Kasumi-1 (cell line): ENCODE results near the gene COX19.

ENCODE experiments used
- DNase-seq, 2 experiments: peaks; one replicate each; lab custom pipeline; 2025; lab: John Stamatoyannopoulos, UW

Gene COX19

GRCh38 chr7:991729-992656 lies 16.6 kb upstream of the COX19 start:
- no peak for DNase-seq

GRCh38 chr7:990933-991728 lies 15.8 kb upstream of the COX19 start:
- DNase-seq: no peak

GRCh38 chr7:990352-990932 lies 15.1 kb upstream of the COX19 start:
- no peak for DNase-seq

GRCh38 chr7:988963-989529 lies 13.7 kb upstream of the COX19 start:
- no peak for DNase-seq

GRCh38 chr7:988426-988911 lies 13.1 kb upstream of the COX19 start:
- no peak for DNase-seq

GRCh38 chr7:987909-988308 lies 12.6 kb upstream of the COX19 start:
- DNase-seq: no peak

GRCh38 chr7:986766-987751 lies 11.7 kb upstream of the COX19 start:
- DNase-seq: no peak

- no peak for DNase-seq
Observed at GRCh38 chr7:985915-986741, 10.8 kb upstream of the COX19 start.

GRCh38 chr7:985127-985416 lies 9.7 kb upstream of the COX19 start:
- DNase-seq: no peak

GRCh38 chr7:984361-985126 lies 9.2 kb upstream of the COX19 start:
- no peak for DNase-seq

- DNase-seq: no peak
Observed at GRCh38 chr7:983616-984071, 8.3 kb upstream of the COX19 start.

- no peak for DNase-seq
Observed at GRCh38 chr7:983004-983615, 7.8 kb upstream of the COX19 start, which contains the start of gene CYP2W1. CYP2W1 (plus strand) TSS chr7:983181; CDS start chr7:983212, 31 bp downstream.

- no peak for DNase-seq
Observed at GRCh38 chr7:982511-983003, 7.2 kb upstream of the COX19 start.

GRCh38 chr7:981793-982510 lies 6.6 kb upstream of the COX19 start:
- DNase-seq: no peak

GRCh38 chr7:979886-980571 lies 4.7 kb upstream of the COX19 start:
- DNase-seq: no peak

GRCh38 chr7:979151-979550 lies 3.8 kb upstream of the COX19 start:
- DNase-seq: no peak

- DNase-seq: no peak
Observed at GRCh38 chr7:978416-979091, 3.2 kb upstream of the COX19 start.
